Measurements from ENCODE around the gene SARDH. TPM values are rescaled to one million over a fixed set of nuclear protein-coding genes. Genes with fewer than 3 reads are reported as not detected.

The SARDH gene
- total RNA-seq, 4 donors from 2014 or later = 0.26 to 0.57 TPM; not detected in 2

DNA sequence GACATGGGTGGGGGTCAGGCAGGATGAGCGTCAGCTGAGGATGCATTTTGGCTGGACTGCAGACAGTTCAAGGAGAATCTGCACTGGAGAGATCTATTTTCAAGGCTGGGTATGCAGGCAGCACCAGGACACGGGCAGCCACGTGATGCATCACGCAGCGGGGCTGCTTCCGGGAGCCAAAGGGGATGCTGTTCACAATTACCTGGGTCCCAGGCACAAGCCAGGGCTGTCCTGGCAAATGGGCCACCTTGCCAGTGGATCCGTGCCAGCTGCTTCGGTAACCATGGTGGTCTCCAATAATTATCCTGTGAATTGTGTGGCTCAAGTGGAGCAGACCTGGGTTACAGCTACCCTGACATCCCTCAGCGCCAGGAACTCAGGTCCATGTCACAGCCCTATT lies 84.5 kb downstream of the SARDH start:
- Histone ChIP-seq H3K27me3 (peaks cover 0 to 94% (median 5%) of the 10 kb centered on the region in 4 donors), H3K36me3 (no peaks in the 10 kb centered on the region), H3K4me3 (no peak overlapping the region), H3K9me3 (no peaks in the 10 kb centered on the region), H3K4me1 (peaks cover 6 to 15% (median 6%) of the 10 kb centered on the region in 3 donors), H3K27ac (no peak overlapping the region)
- no peak for DNase-seq
- intact Hi-C loops (cut with DNase I) = no loop called here
- no peak for TF ChIP-seq POLR2A (IDR thresholded peaks at IDR 0.05)
- 58 to 66% methylated on average over 9 of the region's 9 CpGs for WGBS, 2 donors

GRCh38 chr9:133650026-133650425 lies 88.1 kb downstream of the SARDH start:
- peaks cover 0 to 80% (median under 1%) of the 10 kb centered on the region in 4 donors for H3K27me3 ChIP-seq
- no peak for DNase-seq
- WGBS, 2 donors = 67 to 72% methylated on average over 6 of the region's 12 CpGs

DNA sequence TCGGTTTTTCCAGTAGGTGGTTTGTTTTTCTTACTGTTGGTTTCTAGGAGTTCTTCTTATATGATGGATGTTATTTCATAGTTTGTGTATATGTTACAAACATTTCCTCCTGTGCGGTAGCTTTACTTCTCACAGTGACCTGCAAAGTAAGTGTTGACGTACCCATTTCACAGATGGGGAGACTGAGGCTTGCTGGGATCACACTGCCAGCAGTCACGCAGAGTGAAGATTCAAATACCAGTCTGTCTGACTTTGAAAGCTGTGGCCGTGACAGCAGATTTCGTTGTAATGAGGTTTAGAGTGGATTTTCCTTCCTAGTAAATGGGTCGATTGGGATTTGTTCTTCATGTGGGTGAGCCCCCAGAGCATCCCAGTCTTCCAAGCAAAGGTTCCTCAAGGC lies 89.0 kb downstream of the SARDH start:
- no peaks in the 10 kb centered on the region for H3K9me3 ChIP-seq
- TF ChIP-seq CTCF (IDR thresholded peaks at IDR 0.05) (no peak), POLR2A (IDR thresholded peaks at IDR 0.05) (no peak)
- no peaks in the 10 kb centered on the region for H3K36me3 ChIP-seq
- H3K4me1 ChIP-seq = no peaks in the 10 kb centered on the region
- H3K27ac ChIP-seq = no peak overlapping the region
- H3K27me3 ChIP-seq = peaks cover 0 to 72% (median 0%) of the 10 kb centered on the region in 4 donors
- WGBS, 2 donors = 69 to 79% methylated on average over 6 to 7 of the region's 7 CpGs
- intact Hi-C loops (cut with DNase I) = no loop called here
- no peak for DNase-seq
- no peak overlapping the region for H3K4me3 ChIP-seq

More at GRCh38 chr9:133650026-133650425, 88.1 kb downstream of the SARDH start:
- Histone ChIP-seq H3K9me3 (no peaks in the 10 kb centered on the region), H3K36me3 (no peaks in the 10 kb centered on the region), H3K4me3 (no peak overlapping the region), H3K4me1 (no peaks in the 10 kb centered on the region), H3K27ac (no peak overlapping the region)
- intact Hi-C loops (cut with DNase I) = no loop called here
- TF ChIP-seq CTCF (IDR thresholded peaks at IDR 0.05) = no peak
- TF ChIP-seq POLR2A (IDR thresholded peaks at IDR 0.05) = no peak

GRCh38 chr9:133647765-133648469 lies 90.2 kb downstream of the SARDH start:
- TF ChIP-seq POLR2A (IDR thresholded peaks at IDR 0.05) (no peak), CTCF (IDR thresholded peaks at IDR 0.05) (no peak)
- H3K36me3 ChIP-seq = no peaks in the 10 kb centered on the region
- no peaks in the 10 kb centered on the region for H3K9me3 ChIP-seq
- H3K27me3 ChIP-seq = peaks cover 0 to 66% (median 0%) of the 10 kb centered on the region in 4 donors
- no peak for DNase-seq
- intact Hi-C loops (cut with DNase I) = no loop called here
- H3K4me1 ChIP-seq = no peaks in the 10 kb centered on the region
- H3K4me3 ChIP-seq = no peak overlapping the region
- no peak overlapping the region for H3K27ac ChIP-seq
- WGBS, 2 donors = 78 to 79% methylated on average over 10 to 25 of the region's 25 CpGs

- no peak overlapping the region for H3K4me3 ChIP-seq
- WGBS, 2 donors = 49 to 55% methylated on average over 6 to 7 of the region's 7 CpGs
- no peak for TF ChIP-seq POLR2A (IDR thresholded peaks at IDR 0.05)
- no peak overlapping the region for H3K27ac ChIP-seq
- no peaks in the 10 kb centered on the region for H3K4me1 ChIP-seq
- intact Hi-C loops (cut with DNase I) = no loop called here
- H3K36me3 ChIP-seq = no peaks in the 10 kb centered on the region
- DNase-seq = no peak
- H3K27me3 ChIP-seq = peaks cover 0 to 62% (median 0%) of the 10 kb centered on the region in 4 donors
- H3K9me3 ChIP-seq = no peaks in the 10 kb centered on the region
These were observed 91.0 kb downstream of the SARDH start for GRCh38 chr9:133647148-133647547.

DNA sequence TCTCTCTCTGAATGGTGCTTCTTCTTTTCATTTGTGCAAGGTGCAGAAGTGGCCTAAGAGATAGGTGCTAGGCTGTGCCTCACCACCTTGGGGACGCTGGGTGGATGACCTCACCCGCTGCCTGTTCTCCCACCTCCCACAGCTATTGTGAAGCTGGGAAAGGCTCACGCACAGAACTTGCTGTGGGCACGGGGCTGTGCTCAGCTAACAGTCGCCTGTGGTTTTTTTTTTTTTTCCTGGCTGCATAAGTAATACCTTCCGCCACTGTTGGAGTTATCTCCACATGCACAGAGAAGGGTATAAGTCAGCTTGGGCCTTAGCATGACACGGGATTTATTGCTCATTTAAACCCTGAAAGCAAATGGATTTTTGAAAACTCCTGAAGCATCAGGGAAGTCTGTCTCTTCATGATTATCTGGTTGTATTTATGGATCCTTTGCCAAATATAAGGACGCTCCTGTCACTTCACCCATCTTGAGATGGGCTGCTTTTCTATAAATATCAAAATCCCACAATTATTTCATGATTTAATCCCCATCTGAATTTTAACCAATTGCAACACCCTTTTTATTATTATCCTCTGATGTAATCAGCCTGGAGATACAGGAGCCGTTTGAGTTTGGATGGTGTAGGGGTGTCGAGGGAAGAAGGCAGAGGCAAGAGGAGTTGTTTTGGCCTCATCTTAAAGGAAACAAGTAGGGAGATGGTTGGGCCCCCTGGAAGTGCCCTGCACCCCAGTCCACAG lies 93.0 kb downstream of the SARDH start:
- Histone ChIP-seq H3K4me3 (no peak overlapping the region), H3K27ac (no peak overlapping the region), H3K4me1 (no peaks in the 10 kb centered on the region), H3K9me3 (no peaks in the 10 kb centered on the region), H3K27me3 (peaks cover 0 to 55% (median 0%) of the 10 kb centered on the region in 4 donors), H3K36me3 (no peaks in the 10 kb centered on the region)
- no peak for DNase-seq
- TF ChIP-seq CTCF (IDR thresholded peaks at IDR 0.05) (no peak), POLR2A (IDR thresholded peaks at IDR 0.05) (no peak)
- intact Hi-C loops (cut with DNase I) = no loop called here
- WGBS, 2 donors = 45 to 60% methylated on average over 7 to 10 of the region's 10 CpGs

Measured in esophagus squamous epithelium (tissue), 5 donors.